HCT116 (cell line): ENCODE data around the gene PSMA8. TPM values are rescaled to one million over a fixed set of nuclear protein-coding genes. Genes with fewer than 3 reads are reported as not detected.
A peak's percentile ranks its signal among the peaks of the same experiment; 100 is the strongest.

Source experiments
- ATAC-seq: fragments of 200-7000 bp; cut with Tn5 transposase; 2 replicates; pipeline ENCODE4 v1.9.1; 2020; ENCODE audit warnings: mild to moderate bottlenecking, moderate library complexity
- BruUV-seq: library from RNA; stranded (reverse); fragments of 400-500 nt; replicated peaks from 2 replicates; lab custom pipeline; 2021; lab: Mats Ljungman, UMichigan
- CTCF ChIA-PET: fragments of 300-600 bp; sonication (Branson Sonifier 250); formaldehyde crosslinking; loops from one replicate; lab custom pipeline; 2021; ENCODE audit warnings: antibody characterized with exemption; lab: Charles Lee
- POLR2A ChIA-PET: fragments of 300-600, 350-600 bp; sonication (Branson Sonifier 250); formaldehyde crosslinking; loops from one replicate; lab custom pipeline; 2021; ENCODE audit warnings: antibody characterized with exemption; lab: Charles Lee
- RAD21 ChIA-PET, 2 experiments: fragments of 300-600 bp; sonication (Branson Sonifier 250); formaldehyde crosslinking; loops; one replicate each; lab custom pipeline; 2023; ENCODE audit warnings: low total read pairs in 2 of 2; ENCODE audit not compliant: uncharacterized antibody in 2 of 2, unreplicated experiment in 2 of 2, low non-redundant PET in 1 of 2; lab: Charles Lee
- DNase-seq: peaks from one replicate; pipeline ENCODE4 v3.0.0-alpha.2; 2010; ENCODE audit warnings: low read depth, low spot score
- H2AFZ ChIP-seq: fragments of 200-600 bp; shearing (Covaris generic), sonication (generic); 2 replicates; pipeline ENCODE4 v1.6.1; 2017; ENCODE audit warnings: low read depth, mixed run types, mixed read lengths, antibody characterized with exemption, low read length; ENCODE audit not compliant: poor library complexity, severe bottlenecking
- H3K27ac ChIP-seq: 2 replicates; pipeline ENCODE4 v1.5.1; 2012; ENCODE audit warnings: low read depth, low read length
- H3K27me3 ChIP-seq: fragments of 200-600 bp; sonication (generic); 2 replicates; pipeline ENCODE4 v1.6.1; 2016; ENCODE audit warnings: mixed run types, low read length, mixed read lengths; ENCODE audit not compliant: insufficient read depth
- H3K36me3 ChIP-seq, 2 experiments: fragments of 200-500 bp in 1 of 2; fragments of 200-600 bp in 1 of 2; sonication (Bioruptor generic) in 1 of 2; sonication (generic) in 1 of 2; 2 replicates each; pipeline versions ENCODE4 v1.5.1 to v1.6.1; 2014 to 2016; ENCODE audit warnings: low read length in 2 of 2, inconsistent platforms in 1 of 2, mixed read lengths in 1 of 2, mixed run types in 1 of 2; ENCODE audit not compliant: insufficient read depth in 2 of 2, control insufficient read depth in 1 of 2
- H3K4me1 ChIP-seq, 2 experiments: fragments of 200-600 bp in 1 of 2; sonication (generic) in 1 of 2; 2 replicates each; pipeline versions ENCODE4 v1.5.1 to v1.6.1; 2012 to 2017; ENCODE audit warnings: low read length in 2 of 2, inconsistent platforms in 1 of 2, mild to moderate bottlenecking in 1 of 2, mixed read lengths in 1 of 2, mixed run types in 1 of 2, moderate library complexity in 1 of 2; ENCODE audit not compliant: insufficient read depth in 2 of 2, control insufficient read depth in 1 of 2
- H3K4me2 ChIP-seq: fragments of 200-600 bp; sonication (generic); 2 replicates; pipeline ENCODE4 v1.6.1; 2017; ENCODE audit warnings: mixed run types, low read length, mixed read lengths
- H3K4me3 ChIP-seq, 2 experiments: fragments of 200-600 bp in 1 of 2; sonication (generic) in 1 of 2; replicated peaks in 1 of 2; 2 replicates each; pipeline ENCODE4 v1.5.1; 2011 to 2016; ENCODE audit warnings: low read length in 2 of 2, control low read depth in 1 of 2, low read depth in 1 of 2, mild to moderate bottlenecking in 1 of 2, mixed read lengths in 1 of 2, mixed run types in 1 of 2
- H3K79me2 ChIP-seq: fragments of 200-600 bp; sonication (generic); 2 replicates; pipeline ENCODE4 v1.6.1; 2017; ENCODE audit warnings: mild to moderate bottlenecking, mixed run types, low read length, moderate library complexity, mixed read lengths; ENCODE audit not compliant: insufficient read depth
- H3K9ac ChIP-seq: fragments of 200-600 bp; sonication (generic); 2 replicates; pipeline ENCODE4 v1.6.1; 2016; ENCODE audit warnings: low read length, mixed read lengths
- H3K9me2 ChIP-seq: fragments of 200-600 bp; sonication (generic), shearing (Covaris generic); 2 replicates; pipeline ENCODE4 v1.6.1; 2017; ENCODE audit warnings: mixed run types, mild to moderate bottlenecking, moderate library complexity; ENCODE audit not compliant: insufficient read depth
- H3K9me3 ChIP-seq, 2 experiments: fragments of 200-500 bp in 1 of 2; fragments of 200-600 bp in 1 of 2; sonication (Bioruptor generic) in 1 of 2; sonication (generic) in 1 of 2; 2 replicates each; pipeline ENCODE4 v1.6.1; 2014 to 2017; ENCODE audit warnings: low read length in 2 of 2, mixed read lengths in 2 of 2, inconsistent platforms in 1 of 2, low read depth in 1 of 2, mild to moderate bottlenecking in 1 of 2, mixed run types in 1 of 2, moderate library complexity in 1 of 2; ENCODE audit not compliant: control insufficient read depth in 1 of 2, insufficient read depth in 1 of 2
- H4K20me1 ChIP-seq: fragments of 200-600 bp; sonication (generic), shearing (Covaris generic); 2 replicates; pipeline ENCODE4 v1.6.1; 2017; ENCODE audit warnings: mixed run types, mild to moderate bottlenecking, moderate library complexity; ENCODE audit not compliant: insufficient read depth
- RAD21 ChIP-seq: IDR thresholded peaks from 2 replicates; pipeline ENCODE4 v1.6.1; 2012; ENCODE audit warnings: low read depth, mild to moderate bottlenecking
- SIN3A ChIP-seq: IDR thresholded peaks from 2 replicates; pipeline ENCODE4 v1.6.1; 2012; ENCODE audit warnings: low read depth
- TCF7L2 ChIP-seq: IDR thresholded peaks from 2 replicates; pipeline ENCODE4 v1.7.0; 2011; ENCODE audit warnings: borderline replicate concordance, inconsistent platforms; ENCODE audit not compliant: insufficient read depth, insufficient read length; ENCODE audit errors: extremely low read depth
- ZBTB33 ChIP-seq: IDR thresholded peaks from 2 replicates; pipeline ENCODE4 v1.6.1; 2011; ENCODE audit warnings: mild to moderate bottlenecking, low read length, moderate library complexity; ENCODE audit not compliant: insufficient replicate concordance; ENCODE audit errors: extremely low read depth
- ZNF274 ChIP-seq: fragments of 200-500 bp; sonication (Bioruptor generic); IDR thresholded peaks from 2 replicates; pipeline ENCODE4 v1.6.1; 2014; ENCODE audit warnings: mild to moderate bottlenecking, low read depth, low read length, inconsistent platforms
- intact Hi-C: fragments of 100-400 bp; cut with micrococcal nuclease; formaldehyde crosslinking; loops from 2 replicates; pipeline ENCODE4 v1.10.0; 2022
- total RNA-seq: library from RNA; stranded (reverse); gene quantifications from one replicate; pipeline ENCODE4 v1.2.1, GENCODE V29; 2021; ENCODE audit not compliant: unreplicated experiment

The PSMA8 gene
- total RNA-seq, 1 experiment from 2014 or later, result not detected

GRCh38 chr18:26088487-26088886, 45.2 kb upstream of the PSMA8 start (continued):
- no peak for TF ChIP-seq SIN3A
- no peak for TF ChIP-seq ZBTB33

GRCh38 chr18:26089293-26090129, 44.2 kb upstream of the PSMA8 start:
- ATAC-seq (peak; percentile 7), DNase-seq (no peak)
- peak overlapping the region; percentile 96 for H3K27ac ChIP-seq
- RAD21 ChIA-PET, result no interaction called here
- no peaks in the 10 kb centered on the region for H4K20me1 ChIP-seq
- H3K4me1 ChIP-seq, result peaks cover 10 to 18% of the 10 kb centered on the region in 2 experiments; a peak in 3 of 4 replicates
- H3K9ac ChIP-seq, result peak overlapping the region; percentile 81
- H3K27me3 ChIP-seq, result no peaks in the 10 kb centered on the region
- H3K9me3 ChIP-seq, result no peaks in the 10 kb centered on the region
- intact Hi-C loops, result loop anchor here (5.0 kb wide), 1 partner anchor 138 kb away; the partner anchor contains the start of gene TAF4B
- peak overlapping the region; percentile 82 for H3K4me2 ChIP-seq
- H3K36me3 ChIP-seq, result peaks cover 12 to 16% of the 10 kb centered on the region in 2 experiments
- H2AFZ ChIP-seq, result no peak overlapping the region
- no TSS peak for BruUV-seq
- TF ChIP-seq RAD21, result no peak
- no peak for TF ChIP-seq TCF7L2
- no peak for TF ChIP-seq ZNF274
- H3K9me2 ChIP-seq, result no peaks in the 10 kb centered on the region
- POLR2A ChIA-PET, result no interaction called here
- peak overlapping the region; percentile 68 to 71 for H3K4me3 ChIP-seq
- CTCF ChIA-PET, result interaction anchor here (1.0 kb wide), 1 partner anchor 10 kb away, joined by 3 read pairs; no protein-coding TSS in a partner anchor
- H3K79me2 ChIP-seq, result peaks cover 57% of the 10 kb centered on the region
